Epithelial cell of esophagus (primary cell): ENCODE results near the gene C1QTNF7.

Experiments used
- DNase-seq: peaks from one replicate; pipeline ENCODE4 v3.0.0; 2010; ENCODE audit warnings: low read depth
- H3K4me3 ChIP-seq: 2 replicates; pipeline ENCODE4 v1.5.1; 2011; ENCODE audit warnings: mild to moderate bottlenecking, low read length, control low read depth
- CTCF ChIP-seq: IDR thresholded peaks from 2 replicates; pipeline ENCODE4 v1.5.1; 2011; ENCODE audit warnings: low read depth, mild to moderate bottlenecking, low read length, control low read depth, inconsistent platforms; ENCODE audit not compliant: insufficient read depth; ENCODE audit errors: missing control alignments

C1QTNF7 gene

GRCh38 chr4:15413010-15413622 is 14.7 kb upstream of the C1QTNF7 start:
- no peak overlapping the region for H3K4me3 ChIP-seq
- no peak for TF ChIP-seq CTCF
- DNase-seq: no peak

- TF ChIP-seq CTCF: no peak
- DNase-seq: no peak
- no peak overlapping the region for H3K4me3 ChIP-seq
Observed at GRCh38 chr4:15413623-15414019, 14.2 kb upstream of the C1QTNF7 start.

- DNase-seq: no peak
- H3K4me3 ChIP-seq: no peak overlapping the region
- no peak for TF ChIP-seq CTCF
Observed at GRCh38 chr4:15414551-15415091, 13.2 kb upstream of the C1QTNF7 start.

GRCh38 chr4:15416357-15417232 is 11.2 kb upstream of the C1QTNF7 start:
- no peak overlapping the region for H3K4me3 ChIP-seq
- no peak for DNase-seq
- no peak for TF ChIP-seq CTCF

GRCh38 chr4:15417233-15417660 is 10.6 kb upstream of the C1QTNF7 start:
- H3K4me3 ChIP-seq: no peak overlapping the region
- DNase-seq: no peak

GRCh38 chr4:15418956-15419355 is 8.9 kb upstream of the C1QTNF7 start:
- no peak for DNase-seq
- no peak overlapping the region for H3K4me3 ChIP-seq
- no peak for TF ChIP-seq CTCF

More at GRCh38 chr4:15417233-15417660, 10.6 kb upstream of the C1QTNF7 start:
- TF ChIP-seq CTCF: no peak
